ENCODE measurements around the gene TMEM222. TPM values are rescaled to one million over a fixed set of nuclear protein-coding genes. Genes with fewer than 3 reads are reported as not detected.

TMEM222 gene
- total RNA-seq, 1 experiment from 2014 or later: 28.7 TPM

GRCh38 chr1:27361044-27361402, 39.1 kb downstream of the TMEM222 start:
- CTCF ChIA-PET: interaction anchor here (0.6 to 3.1 kb wide), 9 partner anchors 10 to 97 kb away, joined by 3 to 15 read pairs (median 6); partner anchors contain the start of gene CD164L2
- Mint-ChIP-seq H3K4me1 (peaks cover 31% of the 10 kb centered on the region), H3K27me3 (ENCODE audit: low read depth) (peaks cover 56% of the 10 kb centered on the region), H3K36me3 (no peaks in the 10 kb centered on the region), H3K27ac (no peak overlapping the region), H3K9me3 (no peaks in the 10 kb centered on the region), H3K4me3 (peak overlapping the region; percentile 74)
- ATAC-seq (no peak), DNase-seq (ENCODE audit: low spot score) (peak; percentile 23)
- peak; percentile 55; the same call in 1 of the 2 replicates for TF ChIP-seq ZNF232 (CRISPR knock-in tag; IDR thresholded peaks at IDR 0.05)
- no peak for TF ChIP-seq OVOL2 (CRISPR knock-in tag; IDR thresholded peaks at IDR 0.05; ENCODE audit: borderline replicate concordance)
- TF ChIP-seq ZNF423 (CRISPR knock-in tag; IDR thresholded peaks at IDR 0.05): no peak
- TF ChIP-seq HMGXB4 (CRISPR knock-in tag; IDR thresholded peaks at IDR 0.05): 0 out of 2 replicates have a peak, but pooled peaks have one; percentile 15
- TF ChIP-seq ATF1 (CRISPR knock-in tag; IDR thresholded peaks at IDR 0.05): no peak
- POLR2A ChIA-PET: no interaction called here

- Mint-ChIP-seq H3K36me3 (no peaks in the 10 kb centered on the region), H3K27me3 (ENCODE audit: low read depth) (peaks cover 56% of the 10 kb centered on the region), H3K27ac (no peak overlapping the region), H3K4me3 (peak overlapping the region; percentile 74; the same call in 1 of the 2 replicates), H3K4me1 (peaks cover 31% of the 10 kb centered on the region), H3K9me3 (no peaks in the 10 kb centered on the region)
- CTCF ChIA-PET: interaction anchor here (0.9 to 3.1 kb wide), 7 partner anchors 10 to 60 kb away, joined by 3 to 15 read pairs (median 9); partner anchors contain the start of gene CD164L2
- ATAC-seq: no peak
- DNase-seq (ENCODE audit: low spot score): no peak
- POLR2A ChIA-PET: no interaction called here
- TF ChIP-seq MYBL2 (CRISPR knock-in tag; IDR thresholded peaks at IDR 0.05): no peak
- TF ChIP-seq ZNF532 (CRISPR knock-in tag; IDR thresholded peaks at IDR 0.05; ENCODE audit: borderline replicate concordance): no peak
These were observed 39.6 kb downstream of the TMEM222 start for GRCh38 chr1:27361553-27361952.

GRCh38 chr1:27363766-27364695, 42.1 kb downstream of the TMEM222 start:
- TF ChIP-seq GTF2I (CRISPR knock-in tag; conservative IDR thresholded peaks at IDR 0.05) (no peak), ATF6 (CRISPR knock-in tag; IDR thresholded peaks at IDR 0.05) (no peak), FOXP4 (CRISPR knock-in tag; IDR thresholded peaks at IDR 0.05) (0 out of 2 replicates have a peak, but pooled peaks have one; percentile 20)
- no peak overlapping the region for H3K4me3 Mint-ChIP-seq
- peaks cover 32% of the 10 kb centered on the region for H3K4me1 Mint-ChIP-seq
- no peaks in the 10 kb centered on the region for H3K9me3 Mint-ChIP-seq
- ChIA-PET POLR2A (interaction anchor here (4.1 kb wide), 1 partner anchor 13 kb away, joined by 29 read pairs; no protein-coding TSS in a partner anchor), CTCF (interaction anchor here (1.5 to 4.3 kb wide), 5 partner anchors 31 to 308 kb away, joined by 3 to 50 read pairs (median 20); partner anchors contain the start of gene IFI6)
- DNase-seq (ENCODE audit: low spot score) (no peak), ATAC-seq (no peak)
- peaks cover 44% of the 10 kb centered on the region for H3K27me3 Mint-ChIP-seq (ENCODE audit: low read depth)
- H3K27ac Mint-ChIP-seq: peak overlapping the region; percentile 71
- H3K36me3 Mint-ChIP-seq: no peaks in the 10 kb centered on the region
